HepG2 (cell line): ENCODE measurements around the gene CACNG7. TPM values are rescaled to one million over a fixed set of nuclear protein-coding genes. Genes with fewer than 3 reads are reported as not detected.

ENCODE experiments used
- ATAC-seq: fragments of 200-7000 bp; cut with Tn5 transposase; 3 replicates; pipeline ENCODE4 v1.9.1; 2020; ENCODE audit warnings: mild to moderate bottlenecking, moderate library complexity
- BruUV-seq: library from RNA; stranded (reverse); fragments of 400-500 nt; replicated peaks from 2 replicates; lab custom pipeline; 2021; lab: Mats Ljungman, UMichigan
- CTCF ChIA-PET: fragments of 300-600 bp; formaldehyde crosslinking; extraction: SDS; loops from one replicate; lab custom pipeline; 2021; ENCODE audit warnings: low total read pairs, inconsistent platforms, low intra/inter-chr PET ratio; lab: Yijun Ruan, JAX
- POLR2A ChIA-PET: fragments of 350-600 bp; sonication (Branson Sonifier 250); formaldehyde crosslinking; loops from one replicate; lab custom pipeline; 2020; ENCODE audit warnings: antibody characterized with exemption, inconsistent platforms; lab: Yijun Ruan, JAX
- DNase-seq: peaks from one replicate; pipeline ENCODE4 v3.0.0-alpha.2; 2015; ENCODE audit warnings: low spot score
- FAIRE-seq: peaks from 3 replicates; lab custom pipeline; 2011; peaks lifted over from hg19 to GRCh38; lab: Jason Lieb, UNC
- H2AFZ ChIP-seq: one replicate; pipeline ENCODE4 v1.6.1; 2011; ENCODE audit warnings: low read length, inconsistent platforms
- H3K27ac ChIP-seq: fragments of 300-600 bp; 3 replicates; pipeline ENCODE4 v1.8.0; 2011; ENCODE audit warnings: mixed run types, mild to moderate bottlenecking, mixed read lengths, low read length, inconsistent platforms; ENCODE audit not compliant: insufficient read depth; ENCODE audit errors: extremely low read length
- H3K27me3 ChIP-seq, 2 experiments: fragments of 200-600 bp in 1 of 2; 2 replicates in 1 of 2; 3 replicates in 1 of 2; pipeline versions ENCODE4 v1.6.0 to v1.8.0; 2011; ENCODE audit warnings: low read length in 2 of 2, mild to moderate bottlenecking in 2 of 2, moderate library complexity in 2 of 2, inconsistent platforms in 1 of 2; ENCODE audit not compliant: insufficient read depth in 2 of 2, control insufficient read depth in 1 of 2
- H3K36me3 ChIP-seq, 2 experiments: fragments of 200-600 bp in 1 of 2; replicated peaks in 1 of 2; 2 replicates in 1 of 2; 3 replicates in 1 of 2; pipeline versions ENCODE4 v1.5.1 to v1.8.0; 2011; ENCODE audit warnings: low read length in 2 of 2, inconsistent platforms in 1 of 2; ENCODE audit not compliant: insufficient read depth in 2 of 2, control insufficient read depth in 1 of 2
- H3K4me1 ChIP-seq: 2 replicates; pipeline ENCODE4 v1.5.1; 2012; ENCODE audit warnings: low read length, inconsistent platforms; ENCODE audit not compliant: insufficient read depth
- H3K4me2 ChIP-seq: 2 replicates; pipeline ENCODE4 v1.6.0; 2011; ENCODE audit warnings: low read depth, low read length, inconsistent platforms
- H3K4me3 ChIP-seq, 3 experiments: fragments of 200-600 bp in 1 of 3; sonication (generic), shearing (Covaris generic) in 1 of 3; replicated peaks in 1 of 3; 2 replicates each; pipeline ENCODE4 v1.5.1; 2011 to 2016; ENCODE audit warnings: low read length in 3 of 3, inconsistent platforms in 2 of 3, low read depth in 2 of 3, mild to moderate bottlenecking in 2 of 3, control low read depth in 1 of 3, mixed read lengths in 1 of 3; ENCODE audit not compliant: insufficient read depth in 1 of 3
- H3K79me2 ChIP-seq: one replicate; pipeline ENCODE4 v1.6.1; 2011; ENCODE audit warnings: low read length, inconsistent platforms; ENCODE audit not compliant: insufficient read depth
- H3K9ac ChIP-seq: 2 replicates; pipeline ENCODE4 v1.6.0; 2011; ENCODE audit warnings: mild to moderate bottlenecking, low read depth, low read length, inconsistent platforms; ENCODE audit not compliant: insufficient read depth
- H3K9me3 ChIP-seq: 2 replicates; pipeline ENCODE4 v1.5.1; 2012; ENCODE audit warnings: mild to moderate bottlenecking, low read length
- H4K20me1 ChIP-seq: 2 replicates; pipeline ENCODE4 v1.6.0; 2011; ENCODE audit warnings: inconsistent platforms, mild to moderate bottlenecking, low read length, moderate library complexity; ENCODE audit not compliant: insufficient read depth
- CHCHD3 ChIP-seq: sonication (generic); formaldehyde crosslinking; IDR thresholded peaks from 2 replicates; pipeline ENCODE4 v1.8.0; 2022; ENCODE audit warnings: mild to moderate bottlenecking, missing genetic modification reagents, moderate library complexity
- E2F2 ChIP-seq: sonication (generic); formaldehyde crosslinking; IDR thresholded peaks from 2 replicates; pipeline ENCODE4 v1.4.0; 2020; ENCODE audit warnings: missing genetic modification reagents, borderline replicate concordance
- HCFC1 ChIP-seq: fragments of 150-350 bp; IDR thresholded peaks from 2 replicates; pipeline ENCODE4 v1.6.1; 2014; ENCODE audit warnings: low read depth, low read length
- PAXIP1 ChIP-seq: sonication (generic); formaldehyde crosslinking; conservative IDR thresholded peaks from 2 replicates; pipeline ENCODE4 v1.4.0; 2020; ENCODE audit warnings: mild to moderate bottlenecking, missing genetic modification reagents, moderate library complexity
- PLSCR1 ChIP-seq: sonication (generic); formaldehyde crosslinking; IDR thresholded peaks from 2 replicates; pipeline ENCODE4 v1.5.0; 2020; ENCODE audit warnings: missing genetic modification reagents, mild to moderate bottlenecking, borderline replicate concordance
- SMARCC2 ChIP-seq: fragments of 450-650 bp; IDR thresholded peaks from 2 replicates; pipeline ENCODE4 v1.6.1; 2017; ENCODE audit warnings: antibody characterized with exemption, mild to moderate bottlenecking
- SUZ12 ChIP-seq: fragments of 150-350 bp; IDR thresholded peaks from 2 replicates; pipeline ENCODE4 v1.6.1; 2014; ENCODE audit warnings: low read depth, low read length
- TFE3 ChIP-seq: IDR thresholded peaks from 2 replicates; pipeline ENCODE4 v1.6.1; 2016
- TMF1 ChIP-seq: sonication (generic); formaldehyde crosslinking; IDR thresholded peaks from 2 replicates; pipeline ENCODE4 v1.8.1; 2022; ENCODE audit warnings: low read depth, missing genetic modification reagents
- ZBTB1 ChIP-seq: sonication (generic); formaldehyde crosslinking; IDR thresholded peaks from 2 replicates; pipeline ENCODE4 v1.4.0; 2020; ENCODE audit warnings: missing genetic modification reagents, borderline replicate concordance
- ZBTB3 ChIP-seq: sonication (generic); formaldehyde crosslinking; IDR thresholded peaks from 2 replicates; pipeline ENCODE4 v1.4.0; 2020; ENCODE audit warnings: low read depth, mild to moderate bottlenecking, moderate library complexity, missing genetic modification reagents, borderline replicate concordance
- ZNF503 ChIP-seq: sonication (generic); formaldehyde crosslinking; IDR thresholded peaks from 2 replicates; pipeline ENCODE4 v1.4.0; 2020; ENCODE audit warnings: missing genetic modification reagents
- ZNF678 ChIP-seq: sonication (generic); formaldehyde crosslinking; IDR thresholded peaks from 2 replicates; pipeline ENCODE4 v1.4.0; 2020; ENCODE audit warnings: mild to moderate bottlenecking, missing genetic modification reagents
- ZNF773 ChIP-seq: sonication (generic); formaldehyde crosslinking; IDR thresholded peaks from 2 replicates; pipeline ENCODE4 v1.4.0; 2020; ENCODE audit warnings: missing genetic modification reagents, borderline replicate concordance
- WGBS: methylation state at CpG from one replicate; pipeline ENCODE4 v1.1.6; 2017; ENCODE audit warnings: low lambda C conversion rate; 5-methylcytosine and 5-hydroxymethylcytosine counted together
- in situ Hi-C: cut with HindIII; loops from 2 replicates; pipeline ENCODE4 v1.10.0; 2017; ENCODE audit warnings: low pct_unique_long_range_greater_than_20kb; ENCODE audit not compliant: extremely low pct_ligation_motif_present
- intact Hi-C: fragments of 100-400 bp; cut with micrococcal nuclease; formaldehyde crosslinking; loops from one replicate; pipeline ENCODE4 v1.10.0; 2022; ENCODE audit not compliant: unreplicated experiment
- polyA plus RNA-seq, 8 experiments: library from polyadenylated mRNA; depleted of rRNA in 3 of 8; stranded (reverse) in 7 of 8; unstranded in 1 of 8; fragments of >200 nt; fragmentation: Illumina TruSeq in 4 of 8; extraction: Trizol in 4 of 8; gene quantifications; 2 replicates each; pipeline versions ENCODE4 v1.2.1 to v1.2.3, GENCODE V29; 2011 to 2016; ENCODE audit warnings: low read depth in 4 of 8, missing spikeins in 1 of 8, mixed read lengths in 1 of 8; ENCODE audit not compliant: insufficient read depth in 1 of 8
- total RNA-seq, 5 experiments: library from RNA; depleted of rRNA; stranded (reverse); fragments of >200 nt; fragmentation: Illumina TruSeq; extraction: Trizol; gene quantifications; 2 replicates each; pipeline ENCODE4 v1.2.3, GENCODE V29; 2016; ENCODE audit warnings: low read depth in 1 of 5

Gene CACNG7
- total and polyA plus RNA-seq, 2 of the 13 experiments (the other 11 are each of a cell fraction or from before 2014, with no cell fraction given), result not detected

GRCh38 chr19:53907193-53907581 is 1.9 kb upstream of the CACNG7 start:
- no peak for DNase-seq
- WGBS, result 35% methylated on average over 12 of the region's 14 CpGs
- intact Hi-C loops (loop anchor here (5.0 kb wide), 1 partner anchor 115 kb away; no protein-coding TSS in a partner anchor), in situ Hi-C loops (loop anchor here (10.0 kb wide), 1 partner anchor 118 kb away; no protein-coding TSS in a partner anchor)
- H3K27me3 ChIP-seq, result peaks cover 13 to 40% of the 10 kb centered on the region in 2 experiments
- no peaks in the 10 kb centered on the region for H3K4me1 ChIP-seq
- H2AFZ ChIP-seq, result no peak overlapping the region
- H3K9me3 ChIP-seq, result no peaks in the 10 kb centered on the region
- H3K4me3 ChIP-seq, result no peak overlapping the region
- no peak overlapping the region for H3K27ac ChIP-seq
- no peaks in the 10 kb centered on the region for H3K79me2 ChIP-seq
- no peak for FAIRE-seq
- CTCF ChIA-PET, result interaction anchor here (1.9 kb wide), 1 partner anchor 123 kb away, joined by 13 read pairs; no protein-coding TSS in a partner anchor
- H3K9ac ChIP-seq, result no peak overlapping the region
- peaks cover 7% of the 10 kb centered on the region; the same call in 1 of the 2 replicates for H4K20me1 ChIP-seq
- POLR2A ChIA-PET, result no interaction called here
- H3K36me3 ChIP-seq, result no peaks in the 10 kb centered on the region
- no peak overlapping the region for H3K4me2 ChIP-seq
- no peak for ATAC-seq
- BruUV-seq, result no TSS peak
- no peak for TF ChIP-seq PAXIP1 (CRISPR knock-in tag)
- no peak for TF ChIP-seq SMARCC2
- no peak for TF ChIP-seq TMF1 (CRISPR knock-in tag)
- no peak for TF ChIP-seq ZBTB1 (CRISPR knock-in tag)
- no peak for TF ChIP-seq E2F2 (CRISPR knock-in tag)
- TF ChIP-seq ZBTB3 (CRISPR knock-in tag), result no peak
- TF ChIP-seq ZNF678 (CRISPR knock-in tag), result no peak
- no peak for TF ChIP-seq ZNF773 (CRISPR knock-in tag)
- no peak for TF ChIP-seq PLSCR1
- TF ChIP-seq SUZ12, result no peak
- no peak for TF ChIP-seq ZNF503 (CRISPR knock-in tag)
- TF ChIP-seq TFE3, result no peak
- TF ChIP-seq HCFC1, result no peak
- no peak for TF ChIP-seq CHCHD3 (CRISPR knock-in tag)
